OCI-LY1 (cell line): ENCODE results near the gene MKX.

ENCODE experiments used
- H2AFZ ChIP-seq: fragments of 200-600 bp; sonication (generic), shearing (Covaris generic); 2 replicates; pipeline ENCODE4 v1.6.0; 2014; ENCODE audit warnings: antibody characterized with exemption, mild to moderate bottlenecking, low read length
- H3F3A ChIP-seq: fragments of 200-600 bp; sonication (generic), shearing (Covaris generic); 2 replicates; pipeline ENCODE4 v1.6.0; 2014; ENCODE audit warnings: mild to moderate bottlenecking, antibody characterized with exemption, low read length, moderate library complexity; ENCODE audit not compliant: insufficient read depth
- H3K27ac ChIP-seq: fragments of 200-600 bp; sonication (generic); 2 replicates; pipeline ENCODE4 v1.5.1; 2014; ENCODE audit warnings: low read length, mixed run types, mild to moderate bottlenecking, low read depth; ENCODE audit not compliant: poor library complexity, severe bottlenecking
- H3K27me3 ChIP-seq: fragments of 200-600 bp; sonication (generic); 2 replicates; pipeline ENCODE4 v1.6.0; 2014; ENCODE audit warnings: antibody characterized with exemption, mild to moderate bottlenecking, low read length, moderate library complexity; ENCODE audit not compliant: insufficient read depth
- H3K36me3 ChIP-seq: fragments of 200-600 bp; sonication (generic); 2 replicates; pipeline ENCODE4 v1.6.1; 2014; ENCODE audit warnings: mild to moderate bottlenecking, antibody characterized with exemption, low read length, moderate library complexity, mixed read lengths; ENCODE audit not compliant: insufficient read depth
- H3K4me1 ChIP-seq: fragments of 200-600 bp; sonication (generic); 2 replicates; pipeline ENCODE4 v1.5.1; 2014; ENCODE audit warnings: mild to moderate bottlenecking, low read length, moderate library complexity; ENCODE audit not compliant: insufficient read depth, severe bottlenecking
- H3K4me2 ChIP-seq: fragments of 200-600 bp; sonication (generic), shearing (Covaris generic); 2 replicates; pipeline ENCODE4 v1.6.1; 2014; ENCODE audit warnings: low read length
- H3K4me3 ChIP-seq: fragments of 200-600 bp; sonication (generic); 2 replicates; pipeline ENCODE4 v1.5.1; 2014; ENCODE audit warnings: low read length, low read depth, mild to moderate bottlenecking, mixed read lengths; ENCODE audit not compliant: poor library complexity, severe bottlenecking
- H3K79me2 ChIP-seq: fragments of 200-600 bp; shearing (Covaris generic); 2 replicates; pipeline ENCODE4 v1.6.1; 2016; ENCODE audit warnings: mixed run types, low read length, mixed read lengths; ENCODE audit not compliant: insufficient read depth
- H3K9ac ChIP-seq: fragments of 200-600 bp; sonication (generic), shearing (Covaris generic); 2 replicates; pipeline ENCODE4 v1.6.1; 2014; ENCODE audit warnings: mild to moderate bottlenecking, low read length, mixed read lengths
- H3K9me2 ChIP-seq: fragments of 200-600 bp; sonication (generic), shearing (Covaris generic); 2 replicates; pipeline ENCODE4 v1.6.1; 2014; ENCODE audit warnings: low read depth, mild to moderate bottlenecking, low read length, mixed read lengths
- H3K9me3 ChIP-seq: fragments of 200-600 bp; shearing (Covaris generic); 2 replicates; pipeline ENCODE4 v1.6.1; 2014; ENCODE audit warnings: low read length, mixed read lengths
- H4K20me1 ChIP-seq: fragments of 200-600 bp; sonication (generic), shearing (Covaris generic); 2 replicates; pipeline ENCODE4 v1.6.0; 2016; ENCODE audit warnings: mild to moderate bottlenecking, low read length; ENCODE audit not compliant: insufficient read depth
- EZH2 ChIP-seq: fragments of 200-600 bp; sonication (generic), shearing (Covaris generic); IDR thresholded peaks from 2 replicates; pipeline ENCODE4 v1.8.0; 2017; ENCODE audit warnings: borderline replicate concordance, mixed run types, mild to moderate bottlenecking, antibody characterized with exemption, low read length, moderate library complexity, mixed read lengths
- TF ChIP-seq, protein P1 (sequence below): fragments of 200-600 bp; sonication (generic), shearing (Covaris generic); IDR thresholded peaks from 2 replicates; pipeline ENCODE4 v1.5.1; 2017; ENCODE audit warnings: mild to moderate bottlenecking, antibody characterized with exemption, low read length, moderate library complexity, mixed read lengths

Gene MKX

DNA sequence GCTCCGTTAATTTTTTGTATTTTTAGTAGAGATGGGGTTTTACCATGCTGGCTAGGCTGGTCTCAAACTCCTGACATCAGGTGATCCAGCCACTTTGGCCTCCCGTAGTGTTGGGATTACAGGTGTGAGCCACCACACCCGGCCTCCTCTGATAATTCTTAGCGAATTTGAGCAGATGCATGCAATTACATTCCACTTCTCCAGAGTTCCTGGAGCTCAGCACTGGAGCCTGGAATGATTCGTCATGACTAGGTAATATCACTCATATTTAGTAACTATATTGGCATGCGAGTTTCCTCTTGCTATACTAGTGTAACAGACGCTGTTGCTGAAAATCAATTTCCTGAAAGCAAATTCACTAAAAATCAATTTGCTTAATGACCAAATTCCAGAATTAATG, 86.8 kb downstream of the MKX start:
- no peaks in the 10 kb centered on the region for H3K79me2 ChIP-seq
- H3K36me3 ChIP-seq: no peaks in the 10 kb centered on the region
- no peaks in the 10 kb centered on the region for H4K20me1 ChIP-seq
- TF ChIP-seq, protein P1, sequence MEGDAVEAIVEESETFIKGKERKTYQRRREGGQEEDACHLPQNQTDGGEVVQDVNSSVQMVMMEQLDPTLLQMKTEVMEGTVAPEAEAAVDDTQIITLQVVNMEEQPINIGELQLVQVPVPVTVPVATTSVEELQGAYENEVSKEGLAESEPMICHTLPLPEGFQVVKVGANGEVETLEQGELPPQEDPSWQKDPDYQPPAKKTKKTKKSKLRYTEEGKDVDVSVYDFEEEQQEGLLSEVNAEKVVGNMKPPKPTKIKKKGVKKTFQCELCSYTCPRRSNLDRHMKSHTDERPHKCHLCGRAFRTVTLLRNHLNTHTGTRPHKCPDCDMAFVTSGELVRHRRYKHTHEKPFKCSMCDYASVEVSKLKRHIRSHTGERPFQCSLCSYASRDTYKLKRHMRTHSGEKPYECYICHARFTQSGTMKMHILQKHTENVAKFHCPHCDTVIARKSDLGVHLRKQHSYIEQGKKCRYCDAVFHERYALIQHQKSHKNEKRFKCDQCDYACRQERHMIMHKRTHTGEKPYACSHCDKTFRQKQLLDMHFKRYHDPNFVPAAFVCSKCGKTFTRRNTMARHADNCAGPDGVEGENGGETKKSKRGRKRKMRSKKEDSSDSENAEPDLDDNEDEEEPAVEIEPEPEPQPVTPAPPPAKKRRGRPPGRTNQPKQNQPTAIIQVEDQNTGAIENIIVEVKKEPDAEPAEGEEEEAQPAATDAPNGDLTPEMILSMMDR: no peak
- no peak for TF ChIP-seq EZH2
- no peaks in the 10 kb centered on the region for H3K9me2 ChIP-seq
- no peaks in the 10 kb centered on the region for H3F3A ChIP-seq
- no peak overlapping the region for H3K9ac ChIP-seq
- peaks cover 3% of the 10 kb centered on the region; the same call in 1 of the 2 replicates for H3K27me3 ChIP-seq
- H3K4me3 ChIP-seq: no peak overlapping the region
- no peaks in the 10 kb centered on the region for H3K4me1 ChIP-seq
- no peak overlapping the region for H3K4me2 ChIP-seq
- no peaks in the 10 kb centered on the region for H3K9me3 ChIP-seq
- H3K27ac ChIP-seq: no peak overlapping the region
- H2AFZ ChIP-seq: no peak overlapping the region

DNA sequence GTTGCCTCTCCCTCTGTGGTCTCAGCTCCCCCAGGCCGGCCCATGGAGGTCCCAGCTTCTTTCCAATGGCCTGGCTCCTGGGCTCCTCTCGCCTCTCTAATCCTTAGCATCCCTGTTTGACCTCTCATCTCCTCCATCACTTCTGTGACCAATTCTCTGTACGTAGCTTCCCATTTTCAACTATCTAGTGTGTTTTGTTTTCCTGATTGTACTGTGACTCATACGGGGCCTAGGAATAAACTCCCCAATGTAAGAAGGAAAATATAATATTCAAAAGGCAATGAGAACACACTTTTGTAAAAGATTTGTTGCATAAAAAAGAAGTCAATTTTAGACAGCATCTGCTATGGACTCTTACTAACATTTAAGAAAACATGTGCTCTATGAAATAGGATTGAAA, 90.3 kb downstream of the MKX start:
- H3K4me3 ChIP-seq: no peak overlapping the region
- no peaks in the 10 kb centered on the region for H4K20me1 ChIP-seq
- no peaks in the 10 kb centered on the region for H3K9me2 ChIP-seq
- no peak overlapping the region for H3K27ac ChIP-seq
- H3K4me1 ChIP-seq: no peaks in the 10 kb centered on the region
- H3K4me2 ChIP-seq: no peak overlapping the region
- TF ChIP-seq, protein P1: no peak
- no peak for TF ChIP-seq EZH2
- no peak overlapping the region for H2AFZ ChIP-seq
- H3K36me3 ChIP-seq: no peaks in the 10 kb centered on the region
- H3K9ac ChIP-seq: no peak overlapping the region
- no peaks in the 10 kb centered on the region for H3K79me2 ChIP-seq
- H3K9me3 ChIP-seq: no peaks in the 10 kb centered on the region
- no peaks in the 10 kb centered on the region for H3F3A ChIP-seq
- peaks cover under 1% of the 10 kb centered on the region; the same call in 1 of the 2 replicates for H3K27me3 ChIP-seq

GRCh38 chr10:27654284-27654683, 91.3 kb downstream of the MKX start:
- no peak overlapping the region for H3K4me2 ChIP-seq
- no peaks in the 10 kb centered on the region for H3K9me2 ChIP-seq
- no peaks in the 10 kb centered on the region for H3K9me3 ChIP-seq
- H3K27ac ChIP-seq: no peak overlapping the region
- H3K79me2 ChIP-seq: no peaks in the 10 kb centered on the region
- no peaks in the 10 kb centered on the region for H4K20me1 ChIP-seq
- no peaks in the 10 kb centered on the region for H3K36me3 ChIP-seq
- TF ChIP-seq, protein P1: no peak
- TF ChIP-seq EZH2: no peak
- no peak overlapping the region for H3K4me3 ChIP-seq
- no peak overlapping the region for H2AFZ ChIP-seq
- H3F3A ChIP-seq: no peaks in the 10 kb centered on the region
- H3K27me3 ChIP-seq: no peaks in the 10 kb centered on the region
- H3K4me1 ChIP-seq: no peaks in the 10 kb centered on the region
- no peak overlapping the region for H3K9ac ChIP-seq
